ENCODE data around the gene WDR7.

DNA sequence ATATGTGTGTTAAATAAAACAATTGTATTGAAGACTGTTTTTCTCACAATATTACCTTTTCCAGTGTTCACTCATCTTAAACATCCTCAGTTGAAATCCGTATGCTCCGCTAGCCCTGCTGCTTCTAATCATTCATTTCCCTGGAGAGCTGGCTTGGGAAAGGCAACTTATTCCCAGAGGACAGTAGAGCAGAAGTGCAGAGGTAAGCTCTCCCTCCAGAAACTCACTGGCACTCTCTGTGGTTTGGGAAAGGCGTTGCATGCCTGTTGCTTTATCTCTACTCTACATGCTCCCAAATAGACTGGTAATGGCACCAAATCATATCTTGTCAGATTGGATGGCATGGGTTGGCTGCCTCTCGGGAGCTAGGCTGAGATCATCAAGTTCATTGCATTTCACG is 378.6 kb downstream of the WDR7 start:
- TF ChIP-seq, protein P1, sequence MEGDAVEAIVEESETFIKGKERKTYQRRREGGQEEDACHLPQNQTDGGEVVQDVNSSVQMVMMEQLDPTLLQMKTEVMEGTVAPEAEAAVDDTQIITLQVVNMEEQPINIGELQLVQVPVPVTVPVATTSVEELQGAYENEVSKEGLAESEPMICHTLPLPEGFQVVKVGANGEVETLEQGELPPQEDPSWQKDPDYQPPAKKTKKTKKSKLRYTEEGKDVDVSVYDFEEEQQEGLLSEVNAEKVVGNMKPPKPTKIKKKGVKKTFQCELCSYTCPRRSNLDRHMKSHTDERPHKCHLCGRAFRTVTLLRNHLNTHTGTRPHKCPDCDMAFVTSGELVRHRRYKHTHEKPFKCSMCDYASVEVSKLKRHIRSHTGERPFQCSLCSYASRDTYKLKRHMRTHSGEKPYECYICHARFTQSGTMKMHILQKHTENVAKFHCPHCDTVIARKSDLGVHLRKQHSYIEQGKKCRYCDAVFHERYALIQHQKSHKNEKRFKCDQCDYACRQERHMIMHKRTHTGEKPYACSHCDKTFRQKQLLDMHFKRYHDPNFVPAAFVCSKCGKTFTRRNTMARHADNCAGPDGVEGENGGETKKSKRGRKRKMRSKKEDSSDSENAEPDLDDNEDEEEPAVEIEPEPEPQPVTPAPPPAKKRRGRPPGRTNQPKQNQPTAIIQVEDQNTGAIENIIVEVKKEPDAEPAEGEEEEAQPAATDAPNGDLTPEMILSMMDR (IDR thresholded peaks at IDR 0.05): peak in 1 of 4 donors; percentile 4
- no peak for TF ChIP-seq POLR2A (IDR thresholded peaks at IDR 0.05)
